Psoas muscle (tissue), 8 donors: Measurements from ENCODE around the gene LOXHD1. TPM values are rescaled to one million over a fixed set of nuclear protein-coding genes. Genes with fewer than 3 reads are reported as not detected.

Source experiments
- ATAC-seq, 4 donors: fragments of 200-7000 bp; cut with Tn5 transposase; one replicate each; pipeline ENCODE4 v1.9.1; 2020; ENCODE audit warnings: moderate library complexity in 3 of 4, mild to moderate bottlenecking in 2 of 4
- DNase-seq, 2 donors: peaks; one replicate each; pipeline ENCODE4 v3.0.0-alpha.2; 2020
- H3K27ac ChIP-seq: fragments of 200-600 bp; one replicate; pipeline ENCODE4 v1.8.0; 2022
- H3K27me3 ChIP-seq, 3 donors: fragments of 200-600 bp in 1 of 3; one replicate each; pipeline versions ENCODE4 v1.6.1 to v1.8.0; 2013 to 2022; ENCODE audit warnings: low read length in 2 of 3, mild to moderate bottlenecking in 2 of 3, moderate library complexity in 1 of 3; ENCODE audit not compliant: insufficient read depth in 3 of 3
- H3K36me3 ChIP-seq, 2 donors: fragments of 200-600 bp in 1 of 2; one replicate each; pipeline versions ENCODE4 v1.6.1 to v1.8.0; 2013 to 2022; ENCODE audit warnings: low read depth in 1 of 2, mild to moderate bottlenecking in 1 of 2, moderate library complexity in 1 of 2; ENCODE audit not compliant: insufficient read depth in 1 of 2
- H3K4me1 ChIP-seq: fragments of 200-600 bp; one replicate; pipeline ENCODE4 v1.8.0; 2022
- H3K4me3 ChIP-seq: fragments of 200-600 bp; one replicate; pipeline ENCODE4 v1.8.0; 2022; ENCODE audit warnings: mild to moderate bottlenecking
- H3K9me3 ChIP-seq: fragments of 200-600 bp; one replicate; pipeline ENCODE4 v1.8.0; 2022
- WGBS, 3 donors: extraction: QIAGEN DNeasy Blood & Tissue Kit; methylation state at CpG; one replicate each; pipeline versions ENCODE4 v1.1.6 to v1.1.7; 2013; 5-methylcytosine and 5-hydroxymethylcytosine counted together
- intact Hi-C, 2 donors: fragments of 100-400 bp; cut with DNase I; formaldehyde crosslinking; loops; one replicate each; pipeline versions ENCODE4 v1.11.0 to v1.14.2; 2022
- polyA plus RNA-seq, 3 donors: library from polyadenylated mRNA; stranded (reverse); fragments of 200-250 nt; gene quantifications; one replicate each; pipeline ENCODE4 v1.2.3, GENCODE V29; 2013
- total RNA-seq, 4 donors: library from RNA; stranded (reverse); fragmentation: NEBNext Ultra II Directional in 2 of 4; extraction: Animal tissue kit (Norgen Biotek cat#: 25700) in 2 of 4; gene quantifications; one replicate each; pipeline versions ENCODE4 v1.2.1 to v1.2.4, GENCODE V29; 2021 to 2023
- TF ChIP-seq, protein P1 (sequence below): fragments of 200-600 bp; IDR thresholded peaks from one replicate; pipeline ENCODE4 v1.8.0; 2022; ENCODE audit warnings: antibody characterized with exemption
- donor health status: healthy with polysubstance abuse.
- donor health status: DM: no; HTN: no; CAD: no; lungs with moderate emphysema.
- donor health status: Bipolar disorder and iron deficiency.
- donor health status: healthy.
- donor health status: DM: yes; HTN: yes; CAD: no.
- donor health status: DM: no; HTN: no; CAD: no.
- donor health status: DM: no; HTN: no; CAD: no.
- donor health status: DM: yes; HTN: yes; CAD: no.

LOXHD1 gene
- total and polyA plus RNA-seq, 7 donors: 0.06 to 0.34 (median 0.12) TPM; not detected in 1

GRCh38 chr18:46649071-46649862 is 7.8 kb downstream of the LOXHD1 start:
- ATAC-seq (no peak), DNase-seq (no peak)
- Histone ChIP-seq H3K9me3 (no peaks in the 10 kb centered on the region), H3K27ac (no peak overlapping the region), H3K4me1 (no peaks in the 10 kb centered on the region), H3K4me3 (no peak overlapping the region), H3K27me3 (no peaks in the 10 kb centered on the region), H3K36me3 (no peaks in the 10 kb centered on the region)
- WGBS, 3 donors: 57 to 68% (median 57%) methylated on average over 12 of the region's 12 CpGs
- TF ChIP-seq, protein P1, sequence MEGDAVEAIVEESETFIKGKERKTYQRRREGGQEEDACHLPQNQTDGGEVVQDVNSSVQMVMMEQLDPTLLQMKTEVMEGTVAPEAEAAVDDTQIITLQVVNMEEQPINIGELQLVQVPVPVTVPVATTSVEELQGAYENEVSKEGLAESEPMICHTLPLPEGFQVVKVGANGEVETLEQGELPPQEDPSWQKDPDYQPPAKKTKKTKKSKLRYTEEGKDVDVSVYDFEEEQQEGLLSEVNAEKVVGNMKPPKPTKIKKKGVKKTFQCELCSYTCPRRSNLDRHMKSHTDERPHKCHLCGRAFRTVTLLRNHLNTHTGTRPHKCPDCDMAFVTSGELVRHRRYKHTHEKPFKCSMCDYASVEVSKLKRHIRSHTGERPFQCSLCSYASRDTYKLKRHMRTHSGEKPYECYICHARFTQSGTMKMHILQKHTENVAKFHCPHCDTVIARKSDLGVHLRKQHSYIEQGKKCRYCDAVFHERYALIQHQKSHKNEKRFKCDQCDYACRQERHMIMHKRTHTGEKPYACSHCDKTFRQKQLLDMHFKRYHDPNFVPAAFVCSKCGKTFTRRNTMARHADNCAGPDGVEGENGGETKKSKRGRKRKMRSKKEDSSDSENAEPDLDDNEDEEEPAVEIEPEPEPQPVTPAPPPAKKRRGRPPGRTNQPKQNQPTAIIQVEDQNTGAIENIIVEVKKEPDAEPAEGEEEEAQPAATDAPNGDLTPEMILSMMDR: no peak
- intact Hi-C loops: loop anchor here in 1 of 2 donors (10.0 kb wide), 1 partner anchor 74 kb away; no protein-coding TSS in a partner anchor

DNA sequence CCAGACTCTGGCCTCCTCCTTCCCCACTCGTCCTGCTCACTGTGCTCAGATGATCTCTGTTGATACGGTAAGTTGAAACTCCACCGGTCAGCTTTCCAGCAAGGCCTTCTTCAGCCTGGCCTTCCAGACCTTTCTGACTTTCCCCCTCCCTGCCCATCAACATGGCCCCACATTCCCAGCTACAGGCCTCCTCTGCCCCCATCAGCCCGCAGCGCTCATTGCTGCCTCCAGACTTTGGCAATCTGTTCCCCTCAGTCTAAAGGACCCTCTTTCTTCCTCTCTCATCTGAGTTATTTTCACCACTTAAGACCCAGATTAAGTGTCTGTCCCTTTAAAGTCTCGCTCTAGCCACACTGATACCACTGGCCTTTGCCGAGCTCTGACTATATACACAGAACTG is 10.6 kb downstream of the LOXHD1 start:
- Histone ChIP-seq H3K27ac (no peak overlapping the region), H3K36me3 (no peaks in the 10 kb centered on the region), H3K9me3 (no peaks in the 10 kb centered on the region), H3K27me3 (no peaks in the 10 kb centered on the region), H3K4me3 (no peak overlapping the region), H3K4me1 (no peaks in the 10 kb centered on the region)
- TF ChIP-seq, protein P1: no peak
- intact Hi-C loops: loop anchor here in 1 of 2 donors (10.0 kb wide), 1 partner anchor 72 kb away; no protein-coding TSS in a partner anchor
- ATAC-seq (no peak), DNase-seq (no peak)
- 74 to 85% (median 79%) methylated on average over 7 of the region's 7 CpGs for WGBS, 3 donors

DNA sequence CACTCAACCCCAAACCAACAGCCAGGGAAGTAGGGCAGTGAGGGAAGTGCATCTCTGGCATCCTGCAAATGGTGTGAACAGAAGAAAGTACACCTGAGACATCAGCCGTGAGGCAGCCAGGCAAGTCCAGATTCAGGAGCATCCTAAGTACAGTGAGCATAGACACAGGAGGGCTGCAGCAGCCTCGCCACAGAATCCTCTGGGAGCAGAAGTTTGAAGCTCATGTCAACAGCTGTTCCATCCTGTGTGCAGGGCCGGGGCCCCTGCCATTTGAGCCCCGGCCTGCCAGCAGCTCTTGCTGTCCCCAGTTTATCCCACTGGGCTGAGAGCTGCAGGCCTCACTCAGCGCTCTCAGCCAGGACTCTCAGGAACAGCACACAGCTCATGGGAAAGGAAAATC is 14.5 kb downstream of the LOXHD1 start:
- intact Hi-C loops: loop anchor here in 1 of 2 donors (10.0 kb wide), 1 partner anchor 68 kb away; no protein-coding TSS in a partner anchor
- WGBS, 3 donors: 55 to 71% (median 56%) methylated on average over 5 of the region's 5 CpGs
- Histone ChIP-seq H3K27ac (no peak overlapping the region), H3K4me1 (no peaks in the 10 kb centered on the region), H3K4me3 (no peak overlapping the region), H3K27me3 (no peaks in the 10 kb centered on the region), H3K36me3 (no peaks in the 10 kb centered on the region), H3K9me3 (no peaks in the 10 kb centered on the region)
- TF ChIP-seq, protein P1: no peak
- DNase-seq: no peak
- ATAC-seq: no peak

DNA sequence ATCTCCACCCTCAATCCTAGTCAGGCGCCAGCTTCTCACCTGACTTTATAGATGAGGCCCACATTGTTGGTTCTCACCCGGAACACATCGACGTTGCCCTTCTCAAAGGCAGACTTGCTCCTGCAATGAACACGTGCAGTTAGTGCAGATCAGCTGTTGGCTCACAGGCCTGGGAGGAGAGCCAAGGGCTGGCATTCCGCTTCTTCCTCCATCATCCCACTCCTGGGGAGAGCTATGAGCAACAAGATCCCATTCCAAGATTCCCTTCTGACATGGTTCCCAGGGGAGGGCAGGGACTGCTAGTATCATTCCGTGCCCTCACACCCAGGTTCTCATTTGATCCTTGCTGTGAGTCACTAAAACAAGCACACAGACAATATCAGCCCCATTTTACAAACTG is 15.1 kb downstream of the LOXHD1 start:
- no peaks in the 10 kb centered on the region for H3K36me3 ChIP-seq
- H3K4me1 ChIP-seq: no peaks in the 10 kb centered on the region
- no peaks in the 10 kb centered on the region for H3K27me3 ChIP-seq
- WGBS, 3 donors: 41 to 49% (median 44%) methylated on average over 7 of the region's 7 CpGs
- no peak for DNase-seq
- intact Hi-C loops: loop anchor here in 1 of 2 donors (10.0 kb wide), 1 partner anchor 67 kb away; no protein-coding TSS in a partner anchor
- H3K27ac ChIP-seq: no peak overlapping the region
- no peaks in the 10 kb centered on the region for H3K9me3 ChIP-seq
- H3K4me3 ChIP-seq: no peak overlapping the region
- ATAC-seq: no peak
- TF ChIP-seq, protein P1: no peak
